ENCODE data around the gene SPON2. TPM values are rescaled to one million over a fixed set of nuclear protein-coding genes. Genes with fewer than 3 reads are reported as not detected.
A peak's percentile ranks its signal among the peaks of the same experiment; 100 is the strongest.

Gene SPON2
- total RNA-seq = 52.0 TPM

DNA sequence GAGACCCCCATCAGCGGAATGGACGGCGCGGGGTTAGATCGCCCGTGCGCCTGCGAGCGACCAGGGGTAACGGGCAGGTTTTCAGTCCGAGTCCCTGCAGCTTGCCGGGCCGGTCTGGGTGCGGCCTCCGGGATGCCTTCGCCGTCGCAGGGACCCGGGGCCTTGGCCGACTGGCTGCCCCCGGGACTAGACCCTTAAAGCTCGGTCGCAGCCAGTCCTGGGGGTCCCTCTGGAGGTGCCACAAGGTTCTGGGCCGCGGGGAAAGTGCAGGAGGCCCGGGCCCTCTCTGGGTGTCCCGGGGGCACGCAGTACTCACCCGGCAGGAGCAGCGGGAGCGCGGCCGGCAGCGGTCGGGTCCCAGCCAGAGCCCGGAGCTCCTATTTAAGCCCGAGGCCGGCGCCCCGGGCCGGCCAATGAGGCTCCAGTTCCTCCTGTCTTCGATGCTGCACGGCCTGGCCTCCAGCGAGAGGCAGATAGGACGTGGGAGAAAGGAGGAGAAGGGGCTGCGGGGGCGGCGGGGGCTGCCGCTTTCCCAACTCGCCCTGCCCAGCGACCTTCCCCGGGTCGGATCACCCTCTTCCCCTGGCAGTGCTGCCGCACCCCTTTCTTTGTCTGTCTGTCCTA, at the start of gene SPON2:
Gene SPON2 (minus strand): TSS at position 356 of the 624 bp plus-strand sequence.
- no peak for DNase-seq (ENCODE audit: low spot score)

GRCh38 chr4:1221155-1221870, 48.9 kb upstream of the SPON2 start:
- no peak for DNase-seq (ENCODE audit: low spot score)

DNA sequence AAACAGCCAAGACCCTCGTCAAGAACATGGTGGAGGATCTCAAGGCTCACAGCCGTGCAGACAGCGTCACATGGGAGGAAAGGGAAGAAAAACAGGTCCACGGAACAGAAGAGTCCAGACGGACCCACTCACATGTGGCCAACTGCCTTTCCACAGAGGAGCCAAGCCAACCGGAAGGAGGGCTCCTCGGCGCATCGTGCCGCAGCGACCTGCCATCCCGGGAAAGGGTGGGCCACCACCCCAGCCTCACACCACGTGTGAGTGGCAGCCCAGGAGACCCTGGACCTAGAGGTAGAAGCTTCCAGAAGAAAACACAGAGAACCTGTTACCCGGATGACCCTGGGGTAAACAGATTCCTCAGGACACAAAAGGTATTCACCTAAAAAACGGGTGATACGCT, 48.2 kb upstream of the SPON2 start:
- DNase-seq (ENCODE audit: low spot score) = no peak

DNA sequence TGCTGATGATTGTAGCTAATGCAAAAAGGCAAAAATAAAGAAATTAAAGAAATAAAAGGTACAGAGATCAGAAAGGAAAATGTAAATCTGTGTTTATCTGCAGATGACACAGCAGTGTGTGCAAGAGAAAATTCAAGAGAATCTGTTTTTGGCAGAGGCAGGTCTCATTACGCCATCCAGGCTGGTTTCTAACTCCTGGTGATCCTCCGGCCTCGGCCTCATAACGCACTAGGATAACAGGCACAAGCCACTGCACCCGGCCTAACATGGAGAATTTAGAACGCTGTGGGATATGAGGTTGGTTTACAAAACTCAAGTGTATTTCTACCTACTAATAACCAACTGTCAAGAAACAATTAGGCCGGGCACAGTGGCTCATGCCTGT, 47.2 kb upstream of the SPON2 start:
- DNase-seq (ENCODE audit: low spot score) = no peak

GRCh38 chr4:1218634-1219565, 46.5 kb upstream of the SPON2 start:
- no peak for DNase-seq (ENCODE audit: low spot score)

GRCh38 chr4:1217366-1217765, 45.0 kb upstream of the SPON2 start:
- no peak for DNase-seq (ENCODE audit: low spot score)

GRCh38 chr4:1216869-1217294, 44.5 kb upstream of the SPON2 start:
- no peak for DNase-seq (ENCODE audit: low spot score)

DNA sequence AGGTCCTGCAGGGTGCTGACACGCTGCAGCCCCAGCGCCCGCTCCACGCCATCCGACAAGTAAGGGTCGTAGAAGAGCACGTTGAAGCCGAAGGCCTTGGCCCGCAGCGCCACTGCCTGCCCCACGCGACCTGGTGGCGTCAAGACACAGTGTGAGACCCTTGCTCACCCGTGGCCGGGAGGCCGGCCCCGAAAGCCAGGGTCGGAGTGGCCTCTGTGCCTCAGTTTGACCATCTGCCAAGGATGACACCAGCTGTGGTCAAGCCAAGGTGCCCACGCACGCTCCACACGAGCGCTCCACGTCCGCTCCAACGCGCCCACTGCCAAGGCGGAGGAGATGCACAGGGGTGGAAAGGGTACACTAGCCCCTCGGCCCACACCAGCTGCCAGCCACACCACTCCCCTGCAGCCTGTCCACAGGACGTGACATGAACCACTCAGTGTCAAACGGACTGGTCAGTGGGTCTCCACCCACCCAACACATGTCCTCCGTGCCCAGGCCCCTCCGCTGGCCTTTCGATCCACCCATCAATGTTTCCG, 43.8 kb upstream of the SPON2 start:
- DNase-seq (ENCODE audit: low spot score) = no peak

DNA sequence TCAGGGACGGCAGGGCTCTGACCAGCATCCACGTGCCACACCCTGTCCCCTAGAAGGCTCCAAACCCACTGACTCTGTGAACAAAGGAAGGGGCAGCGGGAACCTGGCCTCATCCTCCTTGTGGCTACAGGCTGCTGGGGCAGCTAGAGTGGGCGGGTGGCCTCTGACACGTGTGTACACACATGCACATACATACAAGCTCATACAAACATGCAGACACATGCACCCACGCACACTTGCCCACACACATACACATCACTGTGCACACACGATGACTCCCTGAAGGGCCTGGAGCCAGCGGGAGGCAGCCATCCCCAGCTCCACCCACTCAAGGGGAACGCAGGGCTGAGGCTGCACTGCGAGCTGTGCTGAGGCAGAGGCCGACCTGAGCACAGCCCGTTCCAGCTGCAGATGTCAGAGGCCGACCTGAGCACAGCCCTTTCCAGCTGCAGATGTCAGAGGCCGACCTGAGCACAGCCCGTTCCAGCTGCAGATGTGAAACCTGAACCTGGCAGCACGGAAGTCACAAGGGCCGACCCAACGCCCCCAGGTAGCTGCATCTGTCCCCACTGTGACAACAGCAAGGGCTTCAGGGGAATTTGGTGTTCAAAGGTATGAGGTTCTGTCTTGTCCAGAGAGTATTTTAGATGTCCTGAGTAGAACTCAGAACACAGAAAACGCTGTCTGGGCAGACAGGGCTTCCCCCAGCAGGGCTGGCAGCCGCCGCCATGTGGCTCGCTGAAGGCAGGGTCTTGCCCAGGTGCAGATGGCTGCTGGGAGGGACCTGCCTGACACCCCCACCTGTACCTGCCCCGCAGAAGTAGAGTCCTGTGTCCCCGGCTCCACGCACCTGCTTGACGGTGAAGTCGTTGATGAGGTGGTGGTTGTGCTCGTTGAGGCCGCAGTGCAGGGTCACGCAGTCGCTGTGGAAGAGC, 43.0 kb upstream of the SPON2 start:
- no peak for DNase-seq (ENCODE audit: low spot score)

GRCh38 chr4:1214101-1215095, 42.0 kb upstream of the SPON2 start:
- DNase-seq (ENCODE audit: low spot score) = no peak

DNA sequence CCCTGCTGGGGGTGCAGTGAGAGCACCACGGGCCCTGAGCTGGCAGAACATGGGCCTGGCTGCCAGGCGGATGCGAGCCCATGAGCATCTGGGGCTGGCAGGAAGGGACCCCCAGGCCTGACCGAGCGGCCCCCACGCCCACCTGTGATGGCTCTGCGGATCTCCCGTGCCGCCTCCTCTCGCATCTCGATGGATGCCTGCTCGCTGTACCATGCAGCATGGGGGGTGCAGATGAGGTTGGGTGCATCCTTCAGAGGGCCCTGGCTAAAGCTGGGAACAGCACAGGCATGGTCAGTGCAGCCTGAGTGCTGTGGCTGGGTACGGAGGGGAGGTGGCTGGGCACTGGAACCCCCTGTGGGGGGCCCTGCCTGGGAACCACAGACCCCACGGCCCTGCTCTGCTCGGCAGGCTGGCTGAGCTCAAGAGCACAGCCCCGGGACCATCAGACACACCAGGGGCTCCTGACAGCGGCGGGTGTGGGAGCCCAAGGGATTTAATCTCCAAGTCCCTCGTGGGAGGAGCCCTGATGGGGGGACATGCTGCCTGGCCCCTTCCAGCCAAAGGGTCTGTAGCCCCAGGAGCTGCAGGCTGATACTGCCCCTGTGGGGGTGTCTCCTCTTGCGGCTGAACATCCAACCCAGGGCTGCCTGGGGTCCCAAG, 41.1 kb upstream of the SPON2 start:
- DNase-seq (ENCODE audit: low spot score) = no peak

GRCh38 chr4:1212546-1213335, 40.4 kb upstream of the SPON2 start:
- DNase-seq (ENCODE audit: low spot score) = no peak

GRCh38 chr4:1211891-1212545, 39.6 kb upstream of the SPON2 start:
- no peak for DNase-seq (ENCODE audit: low spot score)

DNA sequence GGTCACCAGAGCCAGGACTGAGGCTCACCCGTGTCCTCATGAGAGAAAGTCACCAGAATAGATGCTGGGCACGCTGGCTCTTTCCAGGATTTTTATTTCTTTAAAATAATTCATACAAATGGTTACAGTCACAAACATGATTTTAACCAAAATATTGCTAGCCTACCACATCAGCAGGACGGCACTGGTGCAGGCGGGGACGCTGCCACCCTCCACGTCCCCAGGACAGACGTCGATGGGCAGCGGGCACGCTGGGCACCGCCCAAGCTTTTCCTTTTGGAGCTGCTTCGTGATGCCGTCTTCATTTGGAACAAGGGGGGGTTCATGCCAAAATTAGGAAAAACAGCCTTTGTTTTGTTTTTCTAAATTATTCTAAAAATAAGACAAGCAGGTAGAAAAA, 39.0 kb upstream of the SPON2 start:
- DNase-seq (ENCODE audit: low spot score) = no peak

DNA sequence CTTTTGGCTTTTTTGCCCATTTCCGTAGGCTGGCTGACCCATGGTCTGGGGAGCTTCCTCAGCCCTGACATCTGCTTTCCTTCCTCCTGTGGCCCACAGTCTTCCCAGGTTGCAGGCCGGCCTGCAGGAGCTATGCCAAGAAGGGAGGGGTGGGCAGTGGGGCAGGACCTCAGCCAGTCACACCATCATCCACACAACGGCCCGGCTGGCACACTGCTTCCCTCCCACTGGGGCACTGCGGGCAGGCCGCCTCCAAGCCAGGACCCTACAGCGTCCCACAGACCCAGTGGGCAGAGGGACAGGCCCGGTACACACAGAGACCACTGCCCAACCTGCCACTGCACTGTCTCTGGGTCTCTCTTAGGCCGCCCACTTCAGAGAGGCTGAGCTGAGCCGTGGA, 38.6 kb upstream of the SPON2 start:
- no peak for DNase-seq (ENCODE audit: low spot score)

DNA sequence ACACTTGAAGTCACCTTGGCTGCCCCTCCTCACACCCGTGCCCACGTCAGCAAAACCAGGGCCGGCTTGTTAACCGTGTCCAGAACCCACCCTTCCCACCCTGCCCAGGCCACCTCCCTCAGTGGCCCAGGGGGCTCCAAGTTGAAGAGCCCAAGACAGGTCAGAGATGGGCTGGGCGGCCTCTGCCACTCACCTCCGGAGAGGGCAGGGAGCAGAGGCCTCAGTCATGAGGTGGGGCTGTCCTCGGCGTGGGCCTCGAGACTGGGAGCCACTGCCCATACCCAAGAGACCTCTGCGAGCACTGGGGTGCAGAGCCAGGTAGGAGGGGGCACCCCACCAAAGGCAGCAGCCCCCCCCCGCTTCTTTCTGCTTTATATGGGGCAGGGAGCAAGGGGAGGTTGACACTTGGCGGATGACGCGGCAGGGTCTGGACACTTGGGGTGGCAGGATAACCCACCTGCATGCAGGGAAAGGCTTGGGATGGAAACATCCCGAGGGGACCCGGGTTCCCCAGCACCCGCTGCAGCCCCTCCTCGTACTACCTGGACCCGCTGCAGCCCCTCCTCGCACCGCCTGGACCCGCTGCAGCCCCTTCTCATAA, 38.0 kb upstream of the SPON2 start:
- DNase-seq (ENCODE audit: low spot score) = no peak

DNA sequence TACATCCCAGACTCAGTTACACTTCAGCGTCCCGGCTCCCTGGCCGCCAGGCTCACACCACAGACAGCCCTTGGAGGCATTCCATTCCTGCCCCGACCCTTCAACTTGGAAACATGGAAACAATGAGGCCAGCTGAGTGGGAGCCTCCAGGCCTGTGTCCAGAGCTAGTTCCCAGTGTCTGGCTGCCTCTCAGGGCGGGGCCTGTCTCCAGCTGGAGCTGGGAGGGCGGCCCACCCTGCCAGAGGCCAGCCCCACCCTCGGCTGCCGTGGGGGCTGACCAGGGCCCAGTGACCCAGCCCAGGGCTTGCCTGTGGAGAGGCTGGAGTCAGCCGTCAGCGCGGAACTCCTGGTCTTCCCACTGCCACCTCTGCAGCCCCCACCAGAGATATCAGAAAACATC, 37.4 kb upstream of the SPON2 start:
- peak; percentile 57 for DNase-seq (ENCODE audit: low spot score)
